ENCODE data around the gene P3H4.
"Not testable (repeated sequence)": the region's sequence is repeated elsewhere in the genome, so short reads cannot be mapped to it uniquely, and the experiment has no call there.

P3H4 gene

GRCh38 chr17:41792845-41793783 lies 18.6 kb downstream of the P3H4 start:
- DNase-seq, result no peak

DNA sequence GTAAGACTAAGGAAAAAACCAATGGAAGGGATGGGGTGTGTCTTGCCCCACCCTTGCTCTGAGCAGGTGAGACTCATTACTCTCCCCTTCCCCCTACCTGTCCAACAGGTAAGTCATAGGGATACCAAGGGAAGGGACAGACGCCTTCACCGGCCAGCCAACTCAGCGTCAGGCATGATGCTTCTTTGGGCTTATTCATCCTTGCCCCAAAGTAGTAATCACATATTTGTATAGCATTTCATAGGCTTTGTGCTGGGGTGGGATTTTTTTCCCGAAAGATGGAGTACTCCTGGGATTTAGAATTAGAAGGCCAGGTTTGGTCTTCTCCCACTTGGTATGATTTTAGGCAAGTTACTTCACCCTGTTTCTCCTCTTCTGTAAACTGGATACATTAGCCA lies 24.7 kb downstream of the P3H4 start:
- no peak for DNase-seq

DNA sequence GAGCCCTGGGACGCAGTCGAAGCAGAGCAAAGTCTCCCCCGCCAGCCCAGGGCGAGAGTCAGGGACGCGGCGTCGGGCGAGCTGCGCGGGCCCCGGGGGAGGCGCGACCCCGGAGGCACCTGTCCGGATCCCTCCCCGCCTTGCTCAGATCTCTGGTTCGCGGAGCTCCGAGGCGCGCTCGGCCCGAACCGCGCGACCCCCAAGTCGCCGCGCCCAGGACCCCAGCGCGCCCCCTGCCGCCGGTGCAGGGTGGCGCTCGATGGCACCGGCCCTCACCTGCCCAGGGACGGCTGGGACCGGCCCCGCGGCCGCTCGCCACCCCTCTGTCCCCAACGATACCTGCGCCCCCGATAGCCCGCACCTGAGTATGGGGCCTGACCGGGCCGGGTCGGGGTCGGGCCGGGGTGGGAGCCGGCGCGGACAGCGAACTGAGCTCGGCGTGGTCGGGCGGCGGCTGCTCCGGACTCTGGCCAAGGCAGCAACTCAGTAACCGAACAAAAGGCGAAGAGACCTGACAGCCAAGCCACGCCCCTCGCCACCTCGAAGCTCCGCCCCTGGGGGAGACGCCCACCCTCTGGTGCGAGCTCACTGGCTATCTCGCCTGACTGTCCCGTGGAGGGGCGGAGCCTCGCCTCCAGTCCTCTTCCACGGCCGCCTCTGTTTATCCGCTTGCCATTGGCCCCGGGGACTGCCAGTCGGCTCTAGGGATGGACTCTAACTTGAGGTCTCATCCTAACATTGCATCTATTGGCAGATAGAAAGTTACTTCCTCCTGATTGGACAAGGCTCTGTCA lies 25.3 kb downstream of the P3H4 start, which contains the start of gene JUP:
Gene JUP (minus strand): TSS at position 485 of the 794 bp plus-strand sequence. CDS start 14,857 bp downstream, outside the sequence.
- DNase-seq, result peak; percentile 99

DNA sequence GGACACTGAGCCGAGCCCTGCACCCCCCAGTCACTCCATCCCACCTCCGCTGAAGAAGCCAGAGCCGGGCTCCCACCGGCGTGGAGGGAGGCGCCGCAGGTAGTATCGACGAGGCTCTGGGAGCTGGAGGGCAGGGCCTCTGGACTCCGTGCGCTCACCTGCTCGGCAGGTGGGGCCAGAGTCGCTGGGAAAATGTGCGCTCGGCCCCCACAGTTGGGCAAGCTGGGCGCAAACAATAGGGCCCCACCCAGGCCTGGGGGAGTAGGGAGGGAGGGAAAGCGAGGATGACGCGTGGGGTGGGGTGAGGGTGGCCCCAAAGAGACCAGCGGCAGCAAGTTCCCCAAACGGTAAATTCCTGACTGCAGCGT lies 25.9 kb downstream of the P3H4 start:
- peak; percentile 63 for DNase-seq

GRCh38 chr17:41785091-41785858 lies 26.5 kb downstream of the P3H4 start:
- peak; percentile 44 for DNase-seq

DNA sequence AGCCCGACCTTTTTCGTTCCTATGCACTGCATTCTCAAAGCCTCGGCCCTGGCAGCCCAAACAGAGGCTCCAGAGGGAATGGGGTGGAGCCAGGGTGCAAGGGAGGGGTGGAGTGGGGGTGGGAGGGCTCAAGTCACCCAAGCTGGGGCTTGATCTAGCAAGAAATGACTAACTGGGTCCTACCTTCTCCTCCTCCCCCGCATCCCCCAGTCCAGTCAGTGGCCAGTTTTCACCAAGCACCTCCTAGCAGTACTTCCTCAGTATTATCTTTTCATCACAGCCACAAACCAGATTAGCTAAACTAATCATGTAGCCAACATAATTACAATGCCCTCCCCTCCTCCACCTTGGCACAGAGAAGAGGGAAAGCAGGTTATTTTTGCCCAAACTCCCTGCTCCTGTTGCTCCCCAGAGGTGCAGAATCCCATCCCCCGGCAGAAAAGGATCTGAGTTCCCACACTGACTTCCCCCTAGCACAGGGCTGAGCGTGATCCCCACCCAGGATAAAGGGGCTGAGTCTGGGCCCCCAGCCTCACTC lies 27.5 kb downstream of the P3H4 start:
- peak; percentile 79 for DNase-seq

DNA sequence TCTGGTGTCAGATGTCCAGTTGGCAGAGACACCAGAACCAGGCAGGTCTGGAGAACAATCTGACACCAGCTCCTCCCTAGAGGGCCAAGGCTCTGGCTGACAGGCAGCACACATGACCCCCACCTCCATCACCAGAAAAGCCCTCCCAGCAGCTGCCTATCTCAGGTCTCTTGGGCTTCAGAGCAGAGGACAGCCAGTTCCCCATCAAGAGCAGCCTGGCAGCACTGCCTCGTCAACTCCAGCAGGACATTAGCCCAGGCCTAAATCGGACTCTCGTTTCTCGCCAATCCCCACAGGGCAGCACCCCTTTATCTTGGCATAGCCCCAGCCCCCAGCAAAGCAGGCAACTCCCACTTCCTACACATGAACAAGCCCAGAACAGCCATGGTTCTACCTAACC lies 29.6 kb downstream of the P3H4 start:
- DNase-seq, result no peak

DNA sequence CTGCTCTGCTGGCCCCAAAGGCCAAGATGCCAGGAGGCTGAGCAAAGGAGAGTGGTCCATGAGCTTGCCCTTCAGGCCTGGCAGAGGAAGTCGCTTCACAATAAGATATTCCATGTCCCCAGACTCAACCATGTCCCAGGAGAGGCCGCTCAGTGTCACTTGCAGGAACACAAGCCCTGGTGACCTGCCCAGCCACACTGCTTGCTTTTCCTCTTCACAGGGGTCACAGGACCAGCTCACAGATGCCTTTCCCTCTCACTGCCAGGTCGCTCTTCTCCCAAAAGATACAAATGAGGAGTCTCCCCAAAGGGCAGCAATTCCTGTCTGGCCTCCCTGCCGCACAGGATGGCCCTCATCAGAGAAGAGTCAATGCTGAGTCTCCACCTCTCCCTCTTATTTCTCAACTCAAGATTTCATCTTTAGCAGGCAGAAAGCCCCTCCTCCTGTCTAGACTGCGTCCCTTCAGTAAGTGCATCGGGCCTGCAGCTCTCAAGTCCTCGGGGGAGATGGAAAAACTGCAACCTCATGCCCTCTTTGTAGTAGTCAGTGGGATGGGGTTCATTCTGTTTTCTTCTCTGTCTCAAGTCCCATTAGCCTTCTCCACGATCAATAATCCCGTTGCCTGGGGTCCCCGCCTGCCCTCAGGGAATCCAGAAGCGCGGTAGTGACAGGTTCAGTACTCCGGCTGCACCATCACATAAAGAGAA lies 30.2 kb downstream of the P3H4 start:
- DNase-seq, result no peak

GRCh38 chr17:41779954-41780353 lies 31.8 kb downstream of the P3H4 start:
- DNase-seq, result no peak

- no peak for DNase-seq
These were observed 34.1 kb downstream of the P3H4 start for GRCh38 chr17:41777574-41778188.

- no peak for DNase-seq
These were observed 34.6 kb downstream of the P3H4 start for GRCh38 chr17:41777157-41777573.

- DNase-seq, result not testable (repeated sequence)
These were observed 35.4 kb downstream of the P3H4 start for GRCh38 chr17:41776262-41776900.

GRCh38 chr17:41775394-41776226 lies 36.1 kb downstream of the P3H4 start:
- DNase-seq, result no peak

GRCh38 chr17:41773731-41774193 lies 38.0 kb downstream of the P3H4 start:
- no peak for DNase-seq

- no peak for DNase-seq
These were observed 38.6 kb downstream of the P3H4 start for GRCh38 chr17:41773190-41773588.

GRCh38 chr17:41772586-41773189 lies 39.1 kb downstream of the P3H4 start:
- DNase-seq, result no peak

- DNase-seq, result no peak
These were observed 39.5 kb downstream of the P3H4 start for GRCh38 chr17:41772218-41772585.

- no peak for DNase-seq
These were observed 40.2 kb downstream of the P3H4 start for GRCh38 chr17:41771389-41772206.

GRCh38 chr17:41769985-41770384 lies 41.8 kb downstream of the P3H4 start:
- DNase-seq, result no peak
